Amygdala (tissue), 56 donors: ENCODE data around the gene IFNA10.
"Not testable (repeated sequence)": the region's sequence is repeated elsewhere in the genome, so short reads cannot be mapped to it uniquely, and the experiment has no call there.

Source experiments
- DNase-seq, 56 donors: peaks; one replicate each; lab custom pipeline; 2025; lab: John Stamatoyannopoulos, UW

IFNA10 gene

GRCh38 chr9:21194867-21195776 lies 11.8 kb downstream of the IFNA10 start:
- peak in 7 of 56 donors; percentile 3 to 59 (median 9) for DNase-seq

- not testable (repeated sequence) for DNase-seq
Measured at GRCh38 chr9:21187487-21187886, 19.5 kb downstream of the IFNA10 start, which contains the start of gene IFNA4. TSS of gene IFNA4 (minus strand) at chr9:21187587. CDS start at chr9:21187531, 56 bp downstream.

GRCh38 chr9:21182810-21183736 lies 23.9 kb downstream of the IFNA10 start:
- DNase-seq = peak in 3 of 56 donors; percentile 1 to 7 (median 2)

- DNase-seq = no peak
Measured at GRCh38 chr9:21174671-21175070, 32.3 kb downstream of the IFNA10 start.

GRCh38 chr9:21172156-21172555 lies 34.8 kb downstream of the IFNA10 start:
- DNase-seq = no peak

GRCh38 chr9:21171351-21171750 lies 35.6 kb downstream of the IFNA10 start:
- no peak for DNase-seq

- not testable (repeated sequence) for DNase-seq
Measured at GRCh38 chr9:21166560-21166959, 40.4 kb downstream of the IFNA10 start, which contains the start of gene IFNA21. TSS of gene IFNA21 (minus strand) at chr9:21166660. CDS start at chr9:21166612, 48 bp downstream.

- DNase-seq = no peak
Measured at GRCh38 chr9:21165516-21165915, 41.4 kb downstream of the IFNA10 start.

GRCh38 chr9:21160178-21160577 lies 46.8 kb downstream of the IFNA10 start:
- DNase-seq = no peak
